ENCODE measurements around the gene INTS3. TPM values are rescaled to one million over a fixed set of nuclear protein-coding genes. Genes with fewer than 3 reads are reported as not detected.

The INTS3 gene
- total RNA-seq, 1 donor from 2014 or later: 77.3 TPM

DNA sequence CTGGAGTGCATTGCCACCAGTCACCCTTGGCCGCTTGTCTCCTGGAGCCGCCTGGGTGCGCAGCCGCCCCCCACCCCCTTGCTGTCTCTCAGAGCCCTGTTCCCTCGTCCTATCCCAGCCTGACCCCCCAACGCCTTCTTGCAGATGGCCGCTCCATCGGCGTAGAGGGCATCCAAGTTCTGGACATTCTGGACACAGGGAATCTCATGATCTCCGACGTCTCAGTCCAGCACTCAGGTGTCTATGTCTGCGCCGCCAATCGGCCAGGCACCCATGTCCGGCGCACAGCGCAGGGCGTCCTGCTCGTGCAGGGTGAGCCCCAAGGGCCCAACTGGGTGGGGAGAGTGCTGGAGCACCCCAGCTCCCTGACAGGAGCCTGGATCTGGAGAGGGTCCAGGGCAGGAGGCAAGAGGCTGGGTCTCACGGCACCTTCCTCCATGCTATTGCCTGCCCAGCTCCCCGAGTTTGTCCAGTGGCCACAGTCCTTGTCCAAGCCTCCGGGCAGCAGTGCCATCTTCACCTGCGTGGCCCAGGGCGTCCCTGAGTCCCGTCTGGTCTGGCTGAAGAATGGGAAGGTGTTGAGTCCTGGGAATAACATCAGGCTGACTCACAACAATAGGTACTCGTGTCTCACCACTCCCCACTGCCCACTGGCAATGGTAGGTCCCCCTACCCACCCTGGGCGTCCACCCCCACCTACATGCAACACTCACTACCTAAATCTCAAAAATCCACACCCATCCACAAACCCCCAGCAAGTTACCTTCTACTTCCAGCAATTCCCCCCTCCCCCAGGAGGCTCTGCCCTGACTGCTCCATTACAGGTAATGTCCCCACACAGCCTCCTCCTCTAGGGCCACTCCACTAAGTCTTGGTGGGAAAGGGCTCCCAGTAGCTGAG lies 72.0 kb downstream of the INTS3 start:
- DNase-seq (no peak), ATAC-seq (no peak)
- no peak overlapping the region for H3K4me3 ChIP-seq
- peaks cover 21% of the 10 kb centered on the region for H3K4me1 ChIP-seq
- H3K27ac ChIP-seq: no peak overlapping the region
- H3K27me3 ChIP-seq (ENCODE audit: low read depth): no peaks in the 10 kb centered on the region
- peaks cover 4% of the 10 kb centered on the region for H3K36me3 ChIP-seq
- intact Hi-C loops (cut with DNase I): loop anchor here (10.0 kb wide), 1 partner anchor 185 kb away; the partner anchor contains the start of gene RAB13
- no peaks in the 10 kb centered on the region for H3K9me3 ChIP-seq
- TF ChIP-seq, protein P1, sequence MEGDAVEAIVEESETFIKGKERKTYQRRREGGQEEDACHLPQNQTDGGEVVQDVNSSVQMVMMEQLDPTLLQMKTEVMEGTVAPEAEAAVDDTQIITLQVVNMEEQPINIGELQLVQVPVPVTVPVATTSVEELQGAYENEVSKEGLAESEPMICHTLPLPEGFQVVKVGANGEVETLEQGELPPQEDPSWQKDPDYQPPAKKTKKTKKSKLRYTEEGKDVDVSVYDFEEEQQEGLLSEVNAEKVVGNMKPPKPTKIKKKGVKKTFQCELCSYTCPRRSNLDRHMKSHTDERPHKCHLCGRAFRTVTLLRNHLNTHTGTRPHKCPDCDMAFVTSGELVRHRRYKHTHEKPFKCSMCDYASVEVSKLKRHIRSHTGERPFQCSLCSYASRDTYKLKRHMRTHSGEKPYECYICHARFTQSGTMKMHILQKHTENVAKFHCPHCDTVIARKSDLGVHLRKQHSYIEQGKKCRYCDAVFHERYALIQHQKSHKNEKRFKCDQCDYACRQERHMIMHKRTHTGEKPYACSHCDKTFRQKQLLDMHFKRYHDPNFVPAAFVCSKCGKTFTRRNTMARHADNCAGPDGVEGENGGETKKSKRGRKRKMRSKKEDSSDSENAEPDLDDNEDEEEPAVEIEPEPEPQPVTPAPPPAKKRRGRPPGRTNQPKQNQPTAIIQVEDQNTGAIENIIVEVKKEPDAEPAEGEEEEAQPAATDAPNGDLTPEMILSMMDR (IDR thresholded peaks at IDR 0.05): no peak

- TF ChIP-seq, protein P1 (IDR thresholded peaks at IDR 0.05): no peak
- peaks cover 28% of the 10 kb centered on the region for H3K4me1 ChIP-seq
- H3K27ac ChIP-seq: no peak overlapping the region
- H3K27me3 ChIP-seq (ENCODE audit: low read depth): no peaks in the 10 kb centered on the region
- H3K4me3 ChIP-seq: no peak overlapping the region
- DNase-seq: no peak
- peaks cover 4% of the 10 kb centered on the region for H3K36me3 ChIP-seq
- H3K9me3 ChIP-seq: no peaks in the 10 kb centered on the region
- intact Hi-C loops (cut with DNase I): no loop called here
- no peak for ATAC-seq
These were observed 72.7 kb downstream of the INTS3 start for GRCh38 chr1:153800516-153800915.

- Histone ChIP-seq H3K9me3 (no peaks in the 10 kb centered on the region), H3K4me1 (peaks cover 35% of the 10 kb centered on the region), H3K36me3 (peaks cover 4% of the 10 kb centered on the region), H3K27ac (no peak overlapping the region), H3K4me3 (no peak overlapping the region), H3K27me3 (ENCODE audit: low read depth) (no peaks in the 10 kb centered on the region)
- intact Hi-C loops (cut with DNase I): no loop called here
- TF ChIP-seq, protein P1 (IDR thresholded peaks at IDR 0.05): no peak
- DNase-seq (no peak), ATAC-seq (no peak)
These were observed 73.3 kb downstream of the INTS3 start for GRCh38 chr1:153801028-153801625.

GRCh38 chr1:153801786-153802697 lies 74.2 kb downstream of the INTS3 start:
- H3K4me3 ChIP-seq: no peak overlapping the region
- TF ChIP-seq, protein P1 (IDR thresholded peaks at IDR 0.05): no peak
- H3K27me3 ChIP-seq (ENCODE audit: low read depth): no peaks in the 10 kb centered on the region
- DNase-seq (no peak), ATAC-seq (no peak)
- intact Hi-C loops (cut with DNase I): no loop called here
- no peaks in the 10 kb centered on the region for H3K9me3 ChIP-seq
- H3K27ac ChIP-seq: no peak overlapping the region
- peaks cover 37% of the 10 kb centered on the region for H3K4me1 ChIP-seq
- H3K36me3 ChIP-seq: peaks cover 7% of the 10 kb centered on the region

- Histone ChIP-seq H3K27me3 (ENCODE audit: low read depth) (no peaks in the 10 kb centered on the region), H3K4me1 (peaks cover 37% of the 10 kb centered on the region), H3K27ac (peak overlapping the region; percentile 13), H3K9me3 (no peaks in the 10 kb centered on the region), H3K4me3 (no peak overlapping the region), H3K36me3 (peaks cover 22% of the 10 kb centered on the region)
- intact Hi-C loops (cut with DNase I): no loop called here
- DNase-seq: no peak
- TF ChIP-seq, protein P1 (IDR thresholded peaks at IDR 0.05): no peak
- no peak for ATAC-seq
These were observed 75.7 kb downstream of the INTS3 start for GRCh38 chr1:153803470-153804056.
